ENCODE data around the gene HDAC5. TPM values are rescaled to one million over a fixed set of nuclear protein-coding genes. Genes with fewer than 3 reads are reported as not detected.
A peak's percentile ranks its signal among the peaks of the same experiment; 100 is the strongest.

Gene HDAC5
- total RNA-seq, 1 donor: 36.7 TPM

DNA sequence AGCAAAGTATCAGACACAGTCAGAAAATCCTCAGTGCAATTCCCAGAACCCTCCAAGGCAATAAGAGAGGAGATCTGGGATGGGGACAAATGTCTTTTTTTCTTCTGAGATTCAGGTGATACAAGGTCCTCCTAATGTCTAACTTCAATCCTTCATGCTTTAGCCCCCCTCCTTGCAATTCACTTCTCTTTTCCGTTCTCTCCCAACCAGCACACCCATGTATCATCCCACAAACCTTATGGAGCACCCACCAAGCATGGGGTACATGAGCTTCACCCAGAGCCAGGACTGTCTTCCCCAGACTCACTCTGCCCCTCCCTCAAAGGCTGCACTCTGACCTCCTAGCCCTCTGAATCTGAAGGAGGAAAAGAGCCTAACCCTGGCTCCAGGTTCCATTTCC lies 10.1 kb downstream of the HDAC5 start:
- DNase-seq (ENCODE audit: low read depth): no peak
- TF ChIP-seq, protein P1, sequence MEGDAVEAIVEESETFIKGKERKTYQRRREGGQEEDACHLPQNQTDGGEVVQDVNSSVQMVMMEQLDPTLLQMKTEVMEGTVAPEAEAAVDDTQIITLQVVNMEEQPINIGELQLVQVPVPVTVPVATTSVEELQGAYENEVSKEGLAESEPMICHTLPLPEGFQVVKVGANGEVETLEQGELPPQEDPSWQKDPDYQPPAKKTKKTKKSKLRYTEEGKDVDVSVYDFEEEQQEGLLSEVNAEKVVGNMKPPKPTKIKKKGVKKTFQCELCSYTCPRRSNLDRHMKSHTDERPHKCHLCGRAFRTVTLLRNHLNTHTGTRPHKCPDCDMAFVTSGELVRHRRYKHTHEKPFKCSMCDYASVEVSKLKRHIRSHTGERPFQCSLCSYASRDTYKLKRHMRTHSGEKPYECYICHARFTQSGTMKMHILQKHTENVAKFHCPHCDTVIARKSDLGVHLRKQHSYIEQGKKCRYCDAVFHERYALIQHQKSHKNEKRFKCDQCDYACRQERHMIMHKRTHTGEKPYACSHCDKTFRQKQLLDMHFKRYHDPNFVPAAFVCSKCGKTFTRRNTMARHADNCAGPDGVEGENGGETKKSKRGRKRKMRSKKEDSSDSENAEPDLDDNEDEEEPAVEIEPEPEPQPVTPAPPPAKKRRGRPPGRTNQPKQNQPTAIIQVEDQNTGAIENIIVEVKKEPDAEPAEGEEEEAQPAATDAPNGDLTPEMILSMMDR (IDR thresholded peaks at IDR 0.05; ENCODE audit: insufficient read depth, low read depth, low read length): no peak
- no peak overlapping the region for H3K4me3 ChIP-seq (ENCODE audit: low read depth, low read length)

DNA sequence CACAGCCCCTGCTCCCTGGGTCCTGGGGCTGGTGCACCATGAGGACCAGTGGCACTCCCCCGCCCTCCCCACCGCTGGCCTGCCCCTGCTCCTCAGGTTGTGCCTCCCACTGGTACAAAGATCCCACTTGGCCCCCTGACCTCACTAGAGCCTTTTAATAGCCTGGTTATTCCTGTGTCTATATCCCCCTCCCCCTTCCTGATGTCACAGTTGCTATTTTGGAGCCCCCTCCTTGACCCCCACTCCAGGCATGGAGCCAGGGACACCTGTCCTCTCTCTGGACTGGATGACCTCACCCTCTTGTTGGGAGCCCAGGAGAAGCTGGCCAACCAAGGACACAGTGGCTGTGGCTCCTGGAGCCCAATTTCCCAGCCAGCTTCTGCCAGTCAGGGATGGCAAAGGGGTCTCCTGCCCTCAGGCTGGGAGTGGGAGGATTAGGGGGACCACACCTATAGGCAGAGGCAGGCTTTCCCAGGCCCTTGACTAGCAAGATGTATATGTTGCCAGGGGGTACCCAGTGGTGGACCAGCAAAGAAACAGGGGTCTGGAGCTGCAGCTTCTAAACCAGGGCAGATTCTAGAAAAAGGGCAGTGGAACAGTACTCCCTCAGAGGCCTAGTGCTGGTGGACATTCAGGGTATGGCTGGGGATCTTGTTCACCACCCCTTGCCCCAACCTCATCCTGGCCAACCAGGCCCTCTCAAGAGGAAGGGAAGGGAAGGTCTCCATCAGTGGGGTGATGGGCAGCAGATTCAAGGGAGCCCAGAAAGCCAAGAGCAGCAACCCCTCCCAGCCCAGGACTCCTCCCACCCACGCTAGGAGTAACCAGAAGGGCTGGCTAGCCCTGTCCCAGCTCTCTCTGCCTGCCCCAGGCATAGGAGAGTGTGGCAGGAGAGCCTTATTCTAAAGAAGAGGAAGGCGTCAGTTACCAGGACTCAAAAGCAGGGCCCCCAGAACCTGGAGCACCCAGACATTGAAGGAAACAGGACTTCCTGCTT lies 10.9 kb downstream of the HDAC5 start:
- TF ChIP-seq, protein P1 (IDR thresholded peaks at IDR 0.05; ENCODE audit: insufficient read depth, low read depth, low read length): no peak
- H3K4me3 ChIP-seq (ENCODE audit: low read depth, low read length): no peak overlapping the region
- DNase-seq (ENCODE audit: low read depth): no peak

DNA sequence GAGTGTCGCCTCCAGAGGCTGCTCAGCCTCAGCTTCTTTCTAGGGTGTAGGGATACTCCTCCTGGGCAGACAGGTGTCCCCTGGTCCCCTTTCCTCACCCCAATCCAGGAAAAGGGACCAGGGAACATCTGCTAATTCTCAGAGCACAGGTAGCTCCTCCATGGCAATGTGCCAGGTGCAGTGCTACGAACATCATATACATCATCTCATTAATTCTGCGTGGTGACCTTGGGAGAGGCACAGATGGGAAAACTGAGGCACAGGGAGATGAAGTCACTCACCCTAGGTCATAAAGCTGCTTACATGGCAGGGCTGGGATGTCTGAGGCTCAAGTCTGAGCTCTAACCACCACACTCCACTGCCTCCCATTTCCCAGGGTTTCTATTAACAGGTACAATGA lies 11.7 kb downstream of the HDAC5 start:
- TF ChIP-seq, protein P1 (IDR thresholded peaks at IDR 0.05; ENCODE audit: insufficient read depth, low read depth, low read length): no peak
- no peak overlapping the region for H3K4me3 ChIP-seq (ENCODE audit: low read depth, low read length)
- DNase-seq (ENCODE audit: low read depth): no peak

DNA sequence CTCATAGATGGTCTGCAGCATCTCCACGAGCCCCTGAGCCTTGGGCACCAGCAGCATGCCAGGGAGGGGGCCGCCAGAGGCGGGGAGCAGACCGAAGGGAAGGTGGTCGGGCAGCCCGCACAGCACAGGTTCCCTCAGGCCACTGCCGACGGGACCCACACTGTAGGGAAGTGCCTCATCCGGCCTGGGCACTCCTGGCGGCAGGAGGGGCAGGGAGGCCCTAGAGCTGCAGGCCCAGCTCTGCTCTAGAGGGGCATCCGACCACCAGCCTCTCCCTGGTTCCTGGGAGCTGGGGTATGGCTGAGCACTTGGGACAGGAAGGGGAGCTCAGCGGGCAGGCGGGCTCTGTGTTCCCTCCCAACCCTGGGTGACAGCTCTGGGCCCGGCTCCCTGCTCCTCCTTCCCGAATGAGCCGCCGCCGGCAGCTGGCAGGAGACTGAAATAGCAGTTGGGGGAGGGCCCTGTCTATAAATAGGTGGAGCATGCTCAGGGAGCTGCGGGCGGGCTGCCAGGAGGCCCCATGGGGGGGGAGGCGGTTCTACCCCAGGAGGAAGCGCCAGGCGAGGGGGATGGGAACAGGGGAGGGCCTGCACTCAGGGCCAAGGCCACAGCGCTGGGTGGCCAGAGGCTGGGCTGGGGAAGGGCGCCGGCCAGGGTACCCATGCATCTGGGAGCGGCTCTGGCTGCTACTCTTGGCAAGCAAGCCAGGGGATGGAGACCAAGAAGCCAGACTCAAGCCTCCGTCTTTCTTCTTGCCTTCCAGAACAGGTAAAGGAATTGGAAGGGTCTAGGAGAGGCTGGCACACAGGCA lies 12.4 kb downstream of the HDAC5 start:
- peak overlapping the region; percentile 45 for H3K4me3 ChIP-seq (ENCODE audit: low read depth, low read length)
- TF ChIP-seq, protein P1 (IDR thresholded peaks at IDR 0.05; ENCODE audit: insufficient read depth, low read depth, low read length): no peak
- DNase-seq (ENCODE audit: low read depth): peak; percentile 94

DNA sequence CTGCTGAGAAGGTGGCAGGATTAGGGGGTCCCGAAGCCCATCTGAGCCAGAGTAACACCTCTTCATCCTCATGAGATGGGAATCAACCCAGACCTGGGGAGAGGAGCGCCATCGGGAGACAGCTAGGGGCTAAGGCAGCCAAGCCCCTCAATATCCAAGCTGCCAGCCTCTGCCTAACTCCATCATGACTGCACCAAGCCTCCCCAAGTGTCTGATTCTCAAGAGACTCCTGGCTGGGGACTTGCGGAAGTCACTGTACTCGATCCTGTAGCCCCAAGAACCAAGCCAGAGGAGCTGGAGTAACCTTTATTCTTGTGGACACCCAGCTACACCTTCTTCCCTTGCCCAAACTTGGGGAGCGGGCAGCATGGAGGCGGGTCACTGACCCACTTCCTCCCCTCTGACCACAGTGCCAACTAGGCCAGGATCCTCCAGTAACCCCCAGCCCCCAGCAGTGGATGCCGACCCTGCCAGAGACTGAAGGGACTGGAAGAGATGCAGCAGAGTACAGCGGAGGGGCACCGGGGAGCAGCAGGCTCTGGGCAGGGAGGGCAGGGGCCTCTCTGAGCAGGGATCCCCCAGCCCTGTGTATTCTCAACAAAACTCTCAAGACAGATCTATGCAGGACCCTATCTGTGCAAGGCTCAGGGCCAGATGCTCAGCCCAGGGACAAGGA lies 13.3 kb downstream of the HDAC5 start:
- no peak for DNase-seq (ENCODE audit: low read depth)
- peak overlapping the region; percentile 45 for H3K4me3 ChIP-seq (ENCODE audit: low read depth, low read length)
- TF ChIP-seq, protein P1 (IDR thresholded peaks at IDR 0.05; ENCODE audit: insufficient read depth, low read depth, low read length): no peak

DNA sequence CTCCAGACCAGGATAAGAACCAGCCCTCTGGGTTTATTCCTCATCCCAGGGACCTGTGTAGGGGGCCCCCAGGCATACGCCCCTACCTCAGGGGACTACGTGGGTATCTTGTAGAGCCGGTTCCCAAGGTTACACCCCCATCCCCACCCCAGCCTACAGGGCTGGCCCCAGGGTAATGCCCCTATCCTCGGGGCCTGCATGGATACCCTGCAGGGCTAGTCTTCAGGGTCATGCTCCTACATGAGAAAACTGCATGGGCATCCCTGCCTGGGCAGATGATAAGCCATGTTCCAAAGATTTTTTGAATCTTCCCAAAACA lies 14.2 kb downstream of the HDAC5 start:
- no peak overlapping the region for H3K4me3 ChIP-seq (ENCODE audit: low read depth, low read length)
- DNase-seq (ENCODE audit: low read depth): no peak
- TF ChIP-seq, protein P1 (IDR thresholded peaks at IDR 0.05; ENCODE audit: insufficient read depth, low read depth, low read length): no peak
